Subcutaneous abdominal adipose tissue (tissue), 5 donors: ENCODE data around the gene SSMEM1.

ENCODE experiments used
- H3K27ac ChIP-seq: one replicate; pipeline ENCODE4 v1.7.0; 2013; ENCODE audit warnings: low read depth, mild to moderate bottlenecking, inconsistent platforms, low read length, moderate library complexity
- H3K27me3 ChIP-seq, 5 donors: one replicate each; pipeline ENCODE4 v1.7.0; 2013; ENCODE audit warnings: low read length in 5 of 5, inconsistent platforms in 1 of 5; ENCODE audit not compliant: control insufficient read depth in 5 of 5, insufficient read depth in 4 of 5
- H3K36me3 ChIP-seq, 5 donors: one replicate each; pipeline ENCODE4 v1.7.0; 2013; ENCODE audit warnings: low read length in 5 of 5; ENCODE audit not compliant: control insufficient read depth in 5 of 5, insufficient read depth in 5 of 5
- H3K4me1 ChIP-seq, 5 donors: one replicate each; pipeline ENCODE4 v1.7.0; 2013; ENCODE audit warnings: low read length in 5 of 5, mild to moderate bottlenecking in 3 of 5, moderate library complexity in 1 of 5; ENCODE audit not compliant: control insufficient read depth in 5 of 5, insufficient read depth in 5 of 5
- H3K4me3 ChIP-seq, 5 donors: one replicate each; pipeline ENCODE4 v1.7.0; 2013; ENCODE audit warnings: low read length in 5 of 5, low read depth in 1 of 5
- H3K9ac ChIP-seq, 5 donors: one replicate each; pipeline ENCODE4 v1.7.0; 2013; ENCODE audit warnings: low read length in 5 of 5, mild to moderate bottlenecking in 4 of 5, moderate library complexity in 3 of 5
- H3K9me3 ChIP-seq, 5 donors: one replicate each; pipeline ENCODE4 v1.7.0; 2013; ENCODE audit warnings: low read length in 5 of 5; ENCODE audit not compliant: control insufficient read depth in 5 of 5
- donor health status: healthy.
- donor health status: healthy.
- donor health status: healthy.
- donor health status: healthy.
- donor health status: healthy.

SSMEM1 gene

DNA sequence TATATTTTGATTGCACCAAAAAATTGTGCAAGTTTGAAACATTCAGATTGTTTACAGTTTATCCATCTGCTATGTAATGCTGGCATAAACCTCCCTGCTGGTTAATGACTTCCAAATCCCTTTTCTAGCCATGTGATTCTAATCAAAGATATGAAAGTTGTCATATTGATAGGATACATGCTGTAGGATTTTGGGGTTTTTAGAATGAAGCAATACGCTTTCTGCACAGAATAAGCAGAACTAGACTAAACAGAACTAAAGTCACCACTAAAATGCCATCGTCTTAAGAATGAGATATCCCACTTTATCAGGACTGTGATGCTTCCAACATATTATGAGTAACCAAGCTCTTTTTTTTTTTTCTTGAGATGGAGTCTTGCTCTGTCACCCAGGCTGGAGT is 856 bp downstream of the SSMEM1 start:
- Histone ChIP-seq H3K36me3 (peaks cover 0 to 2% (median 0%) of the 10 kb centered on the region in 5 donors), H3K9me3 (no peaks in the 10 kb centered on the region), H3K9ac (no peak overlapping the region), H3K4me3 (no peak overlapping the region), H3K27ac (no peak overlapping the region), H3K27me3 (no peaks in the 10 kb centered on the region), H3K4me1 (peaks cover 0 to 12% (median 9%) of the 10 kb centered on the region in 5 donors)

GRCh38 chr7:130210181-130210935 is 2.7 kb downstream of the SSMEM1 start:
- H3K9me3 ChIP-seq, result no peaks in the 10 kb centered on the region
- H3K4me1 ChIP-seq, result peaks cover 0 to 7% (median 5%) of the 10 kb centered on the region in 5 donors
- no peaks in the 10 kb centered on the region for H3K27me3 ChIP-seq
- H3K36me3 ChIP-seq, result no peaks in the 10 kb centered on the region
- H3K27ac ChIP-seq, result no peak overlapping the region
- no peak overlapping the region for H3K4me3 ChIP-seq
- H3K9ac ChIP-seq, result no peak overlapping the region

DNA sequence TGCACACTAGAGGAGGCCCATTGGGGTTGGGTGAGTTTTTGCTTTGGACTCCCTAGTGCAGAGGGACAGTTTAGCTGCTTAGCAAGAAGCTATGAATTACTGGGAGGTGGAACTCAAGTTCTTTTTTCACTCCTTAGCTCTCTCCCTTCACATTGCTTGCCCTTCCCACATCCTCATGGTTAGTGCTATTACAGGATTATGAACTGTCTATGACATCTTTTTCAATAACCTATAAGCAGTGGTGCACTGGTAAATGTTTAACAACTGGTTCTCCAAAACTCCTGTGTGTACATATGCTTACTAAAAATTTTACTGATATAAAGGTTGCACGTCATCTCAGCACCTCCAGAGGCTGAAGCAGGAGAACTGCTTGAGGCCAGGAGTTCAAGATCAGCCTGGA is 6.2 kb downstream of the SSMEM1 start:
- H3K27me3 ChIP-seq, result no peaks in the 10 kb centered on the region
- H3K36me3 ChIP-seq, result no peaks in the 10 kb centered on the region
- no peaks in the 10 kb centered on the region for H3K9me3 ChIP-seq
- H3K4me3 ChIP-seq, result no peak overlapping the region
- no peaks in the 10 kb centered on the region for H3K4me1 ChIP-seq
- no peak overlapping the region for H3K9ac ChIP-seq
- no peak overlapping the region for H3K27ac ChIP-seq

GRCh38 chr7:130216025-130216424 is 8.4 kb downstream of the SSMEM1 start:
- Histone ChIP-seq H3K9ac (no peak overlapping the region), H3K4me1 (no peaks in the 10 kb centered on the region), H3K27me3 (no peaks in the 10 kb centered on the region)

GRCh38 chr7:130216750-130217149 is 9.1 kb downstream of the SSMEM1 start:
- no peak overlapping the region for H3K4me3 ChIP-seq
- H3K27ac ChIP-seq, result no peak overlapping the region
- no peaks in the 10 kb centered on the region for H3K4me1 ChIP-seq
- H3K9ac ChIP-seq, result no peak overlapping the region
- H3K27me3 ChIP-seq, result no peaks in the 10 kb centered on the region
- H3K36me3 ChIP-seq, result no peaks in the 10 kb centered on the region
- H3K9me3 ChIP-seq, result no peaks in the 10 kb centered on the region

More at GRCh38 chr7:130216025-130216424, 8.4 kb downstream of the SSMEM1 start:
- Histone ChIP-seq H3K9me3 (no peaks in the 10 kb centered on the region), H3K27ac (no peak overlapping the region), H3K36me3 (no peaks in the 10 kb centered on the region), H3K4me3 (no peak overlapping the region)

DNA sequence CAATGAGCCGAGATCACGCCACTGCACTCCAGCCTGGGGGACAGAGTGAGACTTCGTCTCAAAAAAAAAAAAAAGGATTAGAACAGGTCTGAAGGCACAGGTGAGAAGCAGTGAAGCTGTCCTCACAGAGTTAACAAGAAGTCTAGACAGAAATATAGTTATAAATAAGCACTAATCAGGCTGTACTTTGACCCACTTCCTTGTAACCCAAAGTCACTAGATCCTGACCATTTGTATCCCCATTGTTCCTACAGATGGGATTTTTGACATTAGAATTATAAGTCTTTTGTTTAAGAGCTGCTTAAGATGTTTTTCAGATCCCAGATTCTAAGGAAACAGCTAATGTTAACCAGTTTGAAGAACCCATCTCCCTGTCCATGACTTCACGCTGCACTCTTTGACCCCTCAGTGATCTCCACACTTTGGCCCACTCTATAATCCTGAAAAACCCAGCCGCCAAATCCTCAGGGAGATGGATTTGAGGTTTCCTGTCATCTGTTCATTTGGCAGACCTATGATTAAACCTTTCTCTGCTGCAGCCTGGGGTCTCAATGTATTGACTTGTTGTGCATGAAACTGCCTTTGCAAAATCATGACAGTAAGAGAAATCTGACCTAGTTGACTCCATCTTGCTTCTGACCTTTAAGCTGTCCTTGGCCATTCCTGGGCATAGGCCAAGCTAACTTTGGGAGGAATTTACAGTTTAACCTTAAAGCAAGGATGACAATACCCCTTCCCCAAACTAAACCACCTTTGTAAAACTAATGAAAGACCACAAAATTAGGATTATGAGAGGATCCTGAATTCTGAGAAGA is 11.4 kb downstream of the SSMEM1 start:
- Histone ChIP-seq H3K4me1 (no peaks in the 10 kb centered on the region), H3K27ac (no peak overlapping the region), H3K27me3 (no peaks in the 10 kb centered on the region), H3K9ac (no peak overlapping the region), H3K36me3 (no peaks in the 10 kb centered on the region), H3K9me3 (no peaks in the 10 kb centered on the region), H3K4me3 (no peak overlapping the region)

GRCh38 chr7:130219871-130220270 is 12.2 kb downstream of the SSMEM1 start:
- no peak overlapping the region for H3K9ac ChIP-seq
- no peaks in the 10 kb centered on the region for H3K9me3 ChIP-seq

GRCh38 chr7:130221746-130222145 is 14.1 kb downstream of the SSMEM1 start:
- Histone ChIP-seq H3K9me3 (peaks cover 0 to 5% (median 3%) of the 10 kb centered on the region in 5 donors), H3K4me3 (no peak overlapping the region), H3K36me3 (no peaks in the 10 kb centered on the region), H3K9ac (no peak overlapping the region), H3K27ac (no peak overlapping the region), H3K27me3 (no peaks in the 10 kb centered on the region), H3K4me1 (no peaks in the 10 kb centered on the region)

More at GRCh38 chr7:130219871-130220270, 12.2 kb downstream of the SSMEM1 start:
- Histone ChIP-seq H3K36me3 (no peaks in the 10 kb centered on the region), H3K27me3 (no peaks in the 10 kb centered on the region), H3K4me1 (no peaks in the 10 kb centered on the region), H3K27ac (no peak overlapping the region), H3K4me3 (no peak overlapping the region)

- Histone ChIP-seq H3K4me1 (no peaks in the 10 kb centered on the region), H3K4me3 (no peak overlapping the region), H3K27me3 (no peaks in the 10 kb centered on the region), H3K9ac (no peak overlapping the region), H3K36me3 (no peaks in the 10 kb centered on the region), H3K27ac (no peak overlapping the region), H3K9me3 (peaks cover 0 to 6% (median 3%) of the 10 kb centered on the region in 5 donors)
Measured at GRCh38 chr7:130223646-130224045, 16.0 kb downstream of the SSMEM1 start.

- Histone ChIP-seq H3K4me1 (no peaks in the 10 kb centered on the region), H3K9me3 (peaks cover 0 to 6% (median 3%) of the 10 kb centered on the region in 5 donors), H3K27me3 (no peaks in the 10 kb centered on the region), H3K4me3 (no peak overlapping the region), H3K9ac (no peak overlapping the region), H3K27ac (no peak overlapping the region), H3K36me3 (no peaks in the 10 kb centered on the region)
Measured at GRCh38 chr7:130224210-130224609, 16.6 kb downstream of the SSMEM1 start.
